Panc1 (cell line): ENCODE results near the gene EYS. TPM values are rescaled to one million over a fixed set of nuclear protein-coding genes. Genes with fewer than 3 reads are reported as not detected.

Experiments
- ATAC-seq: fragments of 200-7000 bp; cut with Tn5 transposase; 2 replicates; pipeline ENCODE4 v1.9.1; 2020; ENCODE audit warnings: mild to moderate bottlenecking, moderate library complexity
- BruUV-seq: library from RNA; stranded (reverse); fragments of 400-500 nt; replicated peaks from 2 replicates; lab custom pipeline; 2021; lab: Mats Ljungman, UMichigan
- CTCF ChIA-PET: fragments of 300-600 bp; sonication (Branson Sonifier 250); formaldehyde crosslinking; loops from one replicate; lab custom pipeline; 2022; ENCODE audit warnings: antibody characterized with exemption; lab: Charles Lee
- POLR2A ChIA-PET: fragments of 300-600 bp; sonication (Branson Sonifier 250); formaldehyde crosslinking; loops from one replicate; lab custom pipeline; 2022; ENCODE audit warnings: antibody characterized with exemption; lab: Charles Lee
- DNase-seq: peaks from one replicate; pipeline ENCODE4 v3.0.0-alpha.2; 2010; ENCODE audit warnings: low read depth, low spot score
- H3K27ac ChIP-seq: 2 replicates; pipeline ENCODE4 v1.5.1; 2011; ENCODE audit warnings: mild to moderate bottlenecking, low read length, inconsistent platforms
- H3K27me3 ChIP-seq: fragments of 200-500 bp; sonication (Bioruptor generic); 2 replicates; pipeline ENCODE4 v1.6.0; 2014; ENCODE audit warnings: low read length, inconsistent platforms; ENCODE audit not compliant: control insufficient read depth, insufficient read depth
- H3K36me3 ChIP-seq: fragments of 200-500 bp; sonication (Bioruptor generic); 2 replicates; pipeline ENCODE4 v1.5.1; 2014; ENCODE audit warnings: inconsistent platforms, mild to moderate bottlenecking, low read length, moderate library complexity; ENCODE audit not compliant: control insufficient read depth, insufficient read depth
- H3K4me1 ChIP-seq: 2 replicates; pipeline ENCODE4 v1.5.1; 2011; ENCODE audit warnings: inconsistent platforms, mild to moderate bottlenecking, low read length, moderate library complexity; ENCODE audit not compliant: control insufficient read depth, insufficient read depth
- H3K4me3 ChIP-seq, 2 experiments: 2 replicates each; pipeline ENCODE4 v1.5.1; 2011 to 2012; ENCODE audit warnings: low read depth in 2 of 2, low read length in 2 of 2, mild to moderate bottlenecking in 2 of 2, inconsistent platforms in 1 of 2, moderate library complexity in 1 of 2
- H3K9me3 ChIP-seq: fragments of 200-500 bp; sonication (Bioruptor generic); 2 replicates; pipeline ENCODE4 v1.5.1; 2014; ENCODE audit warnings: low read depth, mild to moderate bottlenecking, inconsistent platforms, low read length, moderate library complexity; ENCODE audit not compliant: control insufficient read depth, insufficient read depth
- CTCF ChIP-seq: fragments of 450-650 bp; IDR thresholded peaks from 2 replicates; pipeline ENCODE4 v1.5.1; 2017; ENCODE audit warnings: mild to moderate bottlenecking
- POLR2AphosphoS5 ChIP-seq: IDR thresholded peaks from 2 replicates; pipeline ENCODE4 v1.6.1; 2012; ENCODE audit warnings: mild to moderate bottlenecking, low read depth, low read length, moderate library complexity
- REST ChIP-seq, 2 experiments: IDR thresholded peaks; 2 replicates each; pipeline ENCODE4 v1.6.1; 2011 to 2012; ENCODE audit warnings: low read depth in 2 of 2, control low read depth in 1 of 2, low read length in 1 of 2, mild to moderate bottlenecking in 1 of 2, moderate library complexity in 1 of 2; ENCODE audit not compliant: insufficient read depth in 1 of 2
- SIN3A ChIP-seq: IDR thresholded peaks from 2 replicates; pipeline ENCODE4 v1.6.1; 2012; ENCODE audit warnings: low read depth, mild to moderate bottlenecking, low read length, moderate library complexity, borderline replicate concordance; ENCODE audit not compliant: insufficient read depth
- TCF7L2 ChIP-seq: IDR thresholded peaks from 2 replicates; pipeline ENCODE4 v1.6.1; 2011; ENCODE audit warnings: mild to moderate bottlenecking, low read depth, low read length, inconsistent platforms
- in situ Hi-C: cut with HindIII; loops from 2 replicates; pipeline ENCODE4 v1.10.0; 2016; ENCODE audit warnings: low sequenced_read_pairs, low pct_unique_long_range_greater_than_20kb
- intact Hi-C: fragments of 100-400 bp; cut with micrococcal nuclease; formaldehyde crosslinking; loops from one replicate; pipeline ENCODE4 v1.10.0; 2022; ENCODE audit not compliant: unreplicated experiment
- total RNA-seq: library from RNA; stranded (reverse); gene quantifications from one replicate; pipeline ENCODE4 v1.2.1, GENCODE V29; 2021; ENCODE audit not compliant: unreplicated experiment

The EYS gene
- total RNA-seq, 1 experiment from 2014 or later = not detected

GRCh38 chr6:65708162-65708561 is 1.1 kb upstream of the EYS start:
- DNase-seq (no peak), ATAC-seq (no peak)
- Histone ChIP-seq H3K9me3 (no peaks in the 10 kb centered on the region), H3K27me3 (no peaks in the 10 kb centered on the region), H3K4me1 (no peaks in the 10 kb centered on the region), H3K36me3 (no peaks in the 10 kb centered on the region), H3K27ac (no peak overlapping the region), H3K4me3 (no peak overlapping the region)
- intact Hi-C loops (no loop called here), in situ Hi-C loops (no loop called here)
- BruUV-seq = no TSS peak
- POLR2A ChIA-PET = no interaction called here
- CTCF ChIA-PET = no interaction called here
- no peak for TF ChIP-seq SIN3A
- TF ChIP-seq REST (IDR thresholded peaks at IDR 0.05; ENCODE audit: insufficient read depth in 1 of 2, low read depth in 2 of 2, low read length in 1 of 2) = no peak
- no peak for TF ChIP-seq TCF7L2
- no peak for TF ChIP-seq POLR2AphosphoS5
- no peak for TF ChIP-seq CTCF

- in situ Hi-C loops = no loop called here
- BruUV-seq = no TSS peak
- Histone ChIP-seq H3K27ac (no peak overlapping the region), H3K27me3 (no peaks in the 10 kb centered on the region), H3K4me3 (no peak overlapping the region), H3K36me3 (no peaks in the 10 kb centered on the region), H3K9me3 (no peaks in the 10 kb centered on the region), H3K4me1 (no peaks in the 10 kb centered on the region)
- ATAC-seq (no peak), DNase-seq (no peak)
- TF ChIP-seq TCF7L2 = no peak
- no peak for TF ChIP-seq REST (IDR thresholded peaks at IDR 0.05; ENCODE audit: insufficient read depth in 1 of 2, low read depth in 2 of 2, low read length in 1 of 2)
- TF ChIP-seq CTCF = no peak
- TF ChIP-seq SIN3A = no peak
- TF ChIP-seq POLR2AphosphoS5 = no peak
- intact Hi-C loops = no loop called here
- POLR2A ChIA-PET = no interaction called here
- CTCF ChIA-PET = no interaction called here
Measured at GRCh38 chr6:65706436-65706835, 590 bp downstream of the EYS start.
